Stimulated activated CD8-positive, alpha-beta memory T cell treated with anti-CD3 and anti-CD28 coated beads, Interleukin-12 subunit alpha, Interleukin-12 subunit beta, amount 100 ng/mL, for 4 hours (primary cell): ENCODE measurements around the gene WDR20.
"Not testable (repeated sequence)": the region's sequence is repeated elsewhere in the genome, so short reads cannot be mapped to it uniquely, and the experiment has no call there.

ENCODE experiments used
- DNase-seq: peaks from one replicate; pipeline ENCODE4 v3.0.0-alpha.2; 2020; ENCODE audit warnings: low read depth

WDR20 gene

DNA sequence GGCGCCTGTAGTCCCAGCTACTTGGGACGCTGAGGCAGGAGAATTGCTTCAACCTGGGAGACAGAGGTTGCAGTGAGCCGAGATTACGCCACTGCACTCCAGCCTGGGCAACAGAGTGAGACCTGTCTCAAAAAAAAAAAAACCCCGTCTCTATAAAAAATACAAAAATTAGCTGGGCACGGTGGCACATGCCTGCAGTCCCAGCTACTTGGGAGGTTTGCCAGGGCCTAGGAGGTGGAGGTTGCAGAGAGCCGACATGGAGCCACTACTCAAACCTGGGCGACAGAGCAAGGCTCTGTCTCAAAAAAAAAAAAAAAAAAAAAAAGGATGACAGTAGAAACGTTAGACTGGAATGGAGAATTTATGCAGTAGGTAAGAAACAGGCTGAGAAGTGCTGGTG, 5.7 kb upstream of the WDR20 start:
- not testable (repeated sequence) for DNase-seq

DNA sequence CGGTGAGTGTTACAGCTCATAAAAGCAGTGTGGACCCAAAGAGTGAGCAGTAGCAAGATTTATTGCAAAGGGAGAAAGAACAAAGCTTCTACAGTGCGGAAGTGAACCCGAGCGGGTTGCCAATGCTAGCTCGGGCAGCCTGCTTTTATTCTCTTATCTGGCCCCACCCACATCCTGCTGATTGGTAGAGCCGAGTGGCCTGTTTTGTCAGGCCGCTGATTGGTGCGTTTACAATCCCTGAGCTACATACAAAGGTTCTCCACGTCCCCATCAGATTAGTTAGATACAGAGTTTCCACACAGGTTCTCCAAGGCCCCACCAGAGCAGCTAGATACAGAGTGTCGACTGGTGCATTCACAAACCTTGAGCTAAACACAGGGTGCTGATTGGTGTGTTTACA, 5.0 kb upstream of the WDR20 start:
- not testable (repeated sequence) for DNase-seq

DNA sequence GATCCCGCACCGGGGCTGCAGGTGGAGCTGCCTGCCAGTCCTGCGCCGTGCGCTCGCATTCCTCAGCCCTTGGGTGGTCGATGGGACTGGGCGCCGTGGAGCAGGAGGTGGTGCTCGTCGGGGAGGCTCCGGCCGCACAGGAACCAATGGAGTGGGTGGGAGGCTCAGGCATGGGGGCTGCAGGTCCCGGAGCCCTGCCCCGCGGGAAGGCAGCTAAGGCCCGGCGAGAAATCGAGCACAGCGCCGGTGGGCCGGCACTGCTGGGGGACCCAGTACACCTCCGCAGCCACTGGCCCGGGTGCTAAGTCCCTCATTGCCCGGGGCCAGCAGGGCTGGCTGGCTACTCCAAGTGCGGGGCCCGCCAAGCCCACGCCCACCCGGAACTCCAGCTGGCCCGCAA, 4.2 kb upstream of the WDR20 start:
- not testable (repeated sequence) for DNase-seq

GRCh38 chr14:102138535-102138934, 1.2 kb upstream of the WDR20 start:
- DNase-seq, result no peak

- DNase-seq, result no peak
Measured at GRCh38 chr14:102138961-102139285, 774 bp upstream of the WDR20 start.

DNA sequence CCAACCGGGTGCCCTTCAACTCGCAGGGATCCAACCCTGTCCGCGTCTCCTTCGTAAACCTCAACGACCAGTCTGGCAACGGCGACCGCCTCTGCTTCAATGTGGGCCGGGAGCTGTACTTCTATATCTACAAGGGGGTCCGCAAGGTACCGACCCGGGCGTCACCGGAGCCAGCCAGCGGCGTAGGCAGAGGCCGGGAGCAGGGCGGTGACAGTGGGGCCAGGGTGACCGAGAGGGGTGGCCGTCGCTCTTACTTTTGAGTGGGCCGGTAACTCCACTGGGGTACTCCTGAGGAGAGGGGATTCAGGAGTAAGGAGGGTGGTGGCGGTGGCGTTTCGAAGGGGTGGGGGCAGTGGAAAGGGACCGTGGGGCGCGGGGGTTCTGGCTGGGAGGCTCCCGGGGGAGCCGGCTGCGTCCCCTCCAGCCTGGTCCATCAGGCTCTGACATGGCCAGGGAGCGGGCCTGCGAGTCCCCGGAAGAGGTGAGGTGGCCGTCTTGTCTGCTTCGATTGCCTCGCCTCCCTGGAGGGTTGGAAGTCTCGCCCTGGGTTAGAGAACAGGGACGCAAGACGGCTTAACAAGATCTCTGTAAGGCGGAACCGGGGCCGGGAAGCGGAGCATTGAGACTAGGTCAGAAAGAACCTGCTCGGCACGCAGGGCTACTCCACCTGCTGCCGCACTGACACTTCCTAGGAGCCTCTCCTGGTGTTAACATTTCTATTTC, 491 bp downstream of the WDR20 start:
- peak; percentile 13 for DNase-seq

DNA sequence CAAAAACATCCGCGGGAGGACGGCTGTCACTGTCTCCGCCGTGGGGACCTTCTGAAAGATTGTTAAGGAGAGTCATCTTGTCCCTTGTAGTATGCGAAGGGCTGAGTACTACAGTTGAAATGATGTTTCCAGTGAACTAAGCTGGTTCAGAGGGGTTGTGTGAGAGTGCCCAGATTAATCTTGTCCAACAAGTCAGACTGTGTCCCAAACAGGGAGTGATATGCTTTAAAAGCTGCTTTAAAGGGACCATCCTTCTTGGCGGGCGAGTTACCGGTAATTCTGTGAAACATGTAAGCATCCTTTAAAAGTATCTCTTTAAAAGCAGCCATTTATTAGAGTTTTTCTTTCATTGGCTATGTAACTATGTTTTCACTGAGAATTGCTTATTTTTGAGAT, 1.1 kb downstream of the WDR20 start:
- DNase-seq, result no peak

DNA sequence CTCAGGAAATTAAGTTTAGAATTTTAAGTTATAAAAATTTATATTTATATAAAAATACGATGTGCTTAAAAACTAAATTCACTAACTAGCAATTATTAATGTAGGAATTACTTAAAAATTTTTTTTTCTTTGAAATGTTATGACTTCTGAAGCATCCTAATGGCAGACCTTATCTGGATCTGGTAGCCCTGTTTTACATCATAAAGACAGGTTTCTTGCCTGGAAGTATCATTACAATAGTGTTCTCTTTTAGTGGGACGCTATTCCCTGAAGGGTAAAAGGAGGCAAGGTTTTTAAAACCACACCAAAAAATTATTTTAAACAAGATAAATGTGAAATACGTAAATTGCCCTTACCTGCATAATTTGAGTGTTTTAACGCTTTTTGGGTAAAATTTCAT, 2.1 kb downstream of the WDR20 start:
- no peak for DNase-seq

GRCh38 chr14:102144914-102145313, 5.2 kb downstream of the WDR20 start:
- no peak for DNase-seq

DNA sequence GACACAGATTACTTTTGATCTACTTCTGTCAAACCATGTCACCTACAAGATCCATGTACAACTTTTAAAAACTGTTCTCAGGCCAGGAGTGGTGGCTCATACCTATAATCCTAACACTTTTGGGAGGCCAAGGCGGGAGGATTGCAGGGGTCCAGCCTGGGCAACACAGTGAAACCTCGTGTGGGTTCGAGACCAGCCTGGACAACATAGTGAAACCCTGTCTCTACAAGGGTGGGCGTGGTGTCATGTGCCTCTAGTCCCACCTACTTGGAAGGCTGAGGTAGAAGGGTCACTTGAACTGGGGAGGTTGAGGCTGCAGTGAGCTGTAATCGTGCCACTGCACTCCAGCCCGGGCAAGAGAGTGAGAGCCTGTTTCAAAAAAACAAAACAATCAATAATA, 5.7 kb downstream of the WDR20 start:
- no peak for DNase-seq

- no peak for DNase-seq
Measured at GRCh38 chr14:102146423-102146822, 6.7 kb downstream of the WDR20 start.

DNA sequence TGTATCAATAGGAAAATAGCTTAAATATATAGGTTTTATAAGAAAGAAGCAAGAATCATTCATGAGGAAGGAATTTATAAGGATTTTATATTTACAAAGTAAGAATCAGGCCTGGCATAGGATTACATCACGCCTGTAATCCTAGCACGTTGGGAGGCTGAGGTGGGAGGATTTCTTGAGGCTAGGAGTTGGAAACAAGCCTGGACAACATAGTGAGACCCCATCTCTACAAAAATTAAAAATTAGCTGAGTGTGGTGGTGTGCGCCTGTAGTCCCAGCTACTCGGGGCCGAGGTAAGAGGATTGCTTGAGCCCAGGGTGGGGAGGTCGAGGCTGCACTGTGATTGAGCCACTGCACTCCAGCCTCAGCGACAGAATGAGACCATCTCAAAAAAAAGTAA, 10.4 kb downstream of the WDR20 start:
- no peak for DNase-seq

- no peak for DNase-seq
Measured at GRCh38 chr14:102150744-102151143, 11.0 kb downstream of the WDR20 start.

GRCh38 chr14:102151411-102151810, 11.7 kb downstream of the WDR20 start:
- not testable (repeated sequence) for DNase-seq

- no peak for DNase-seq
Measured at GRCh38 chr14:102154121-102154520, 14.4 kb downstream of the WDR20 start.

- no peak for DNase-seq
Measured at GRCh38 chr14:102154821-102155549, 15.3 kb downstream of the WDR20 start.

DNA sequence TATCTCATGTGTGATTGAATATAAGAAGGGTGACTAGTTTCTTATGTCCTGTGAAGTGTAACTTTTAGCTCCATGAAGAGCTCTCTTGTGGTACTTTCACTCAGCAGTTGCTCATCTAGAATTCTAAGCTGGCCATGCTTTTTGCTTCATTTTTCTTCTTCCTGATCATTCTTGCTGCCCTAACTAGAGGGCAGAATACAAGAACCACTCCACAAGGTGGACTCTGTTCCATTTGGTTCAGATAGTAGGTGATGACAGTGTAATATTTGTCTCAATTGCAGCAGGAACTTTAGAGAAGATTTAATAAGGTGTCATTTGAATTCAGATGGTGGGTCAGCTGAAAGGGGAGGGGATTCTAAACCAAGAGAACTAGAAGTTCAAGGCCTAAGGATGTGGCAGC, 17.6 kb downstream of the WDR20 start:
- no peak for DNase-seq

GRCh38 chr14:102158797-102159196, 19.1 kb downstream of the WDR20 start:
- DNase-seq, result no peak

DNA sequence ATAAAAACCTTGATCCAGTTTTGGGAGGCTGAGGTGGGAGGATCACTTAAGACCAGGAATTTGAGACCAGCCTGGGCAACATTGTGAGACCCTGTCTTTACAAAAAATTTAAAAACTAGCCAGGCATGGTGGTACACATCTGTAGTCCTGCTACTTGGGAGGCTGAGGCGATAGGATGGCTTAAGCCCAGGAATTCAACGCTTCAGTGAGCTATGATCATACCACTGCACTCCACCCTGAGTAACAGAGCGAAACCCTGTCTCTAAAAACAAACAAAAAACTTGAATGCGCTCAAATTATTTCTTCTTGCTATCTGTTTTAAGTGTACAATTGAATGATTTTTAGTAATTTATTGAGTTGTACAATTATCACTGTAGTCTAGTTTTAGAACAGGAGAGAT, 20.1 kb downstream of the WDR20 start:
- DNase-seq, result no peak

DNA sequence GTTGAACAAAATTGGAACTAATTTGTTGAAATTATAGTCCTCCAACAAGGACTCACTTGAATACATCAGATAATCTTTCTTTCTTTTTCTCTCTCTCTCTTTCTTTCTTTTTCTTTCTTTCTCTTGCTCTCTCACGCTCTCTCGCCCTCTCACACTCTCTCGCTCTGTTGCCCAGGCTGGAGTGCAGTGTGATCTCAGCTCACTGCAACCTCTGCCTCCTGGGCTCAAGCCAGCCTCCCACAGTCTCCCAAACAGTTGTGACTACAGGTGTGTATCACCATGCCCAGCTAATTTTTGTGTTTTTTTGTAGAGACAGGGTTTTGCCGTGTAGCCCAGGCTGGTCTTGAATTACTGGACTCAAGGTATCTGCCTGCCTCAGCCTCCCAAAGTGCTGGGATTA, 22.8 kb downstream of the WDR20 start:
- no peak for DNase-seq

- DNase-seq, result no peak
Measured at GRCh38 chr14:102164241-102164641, 24.5 kb downstream of the WDR20 start.

- DNase-seq, result no peak
Measured at GRCh38 chr14:102164965-102165364, 25.3 kb downstream of the WDR20 start.

GRCh38 chr14:102170061-102170460, 30.4 kb downstream of the WDR20 start:
- DNase-seq, result no peak
